NB4 (cell line): ENCODE measurements around the gene CHCHD6.

Source experiments
- DNase-seq: peaks from one replicate; pipeline ENCODE4 v3.0.0; 2010; ENCODE audit warnings: low read depth
- H3K4me3 ChIP-seq: one replicate; pipeline ENCODE4 v1.5.1; 2011; ENCODE audit warnings: mild to moderate bottlenecking, low read depth, low read length, moderate library complexity
- MYC ChIP-seq: IDR thresholded peaks from 2 replicates; pipeline ENCODE4 v1.6.1; 2011; ENCODE audit warnings: low read depth, low read length
- POLR2A ChIP-seq: IDR thresholded peaks from 2 replicates; pipeline ENCODE4 v1.6.1; 2011; ENCODE audit warnings: mild to moderate bottlenecking; ENCODE audit not compliant: insufficient read length; ENCODE audit errors: extremely low read depth
- TF ChIP-seq, protein P1 (sequence below): IDR thresholded peaks from 2 replicates; pipeline ENCODE4 v1.6.1; 2011; ENCODE audit warnings: low read depth, low read length
- TF ChIP-seq, protein P2 (sequence below): IDR thresholded peaks from one replicate; pipeline ENCODE4 v1.5.1; 2012; ENCODE audit warnings: low read depth, low read length

The CHCHD6 gene

DNA sequence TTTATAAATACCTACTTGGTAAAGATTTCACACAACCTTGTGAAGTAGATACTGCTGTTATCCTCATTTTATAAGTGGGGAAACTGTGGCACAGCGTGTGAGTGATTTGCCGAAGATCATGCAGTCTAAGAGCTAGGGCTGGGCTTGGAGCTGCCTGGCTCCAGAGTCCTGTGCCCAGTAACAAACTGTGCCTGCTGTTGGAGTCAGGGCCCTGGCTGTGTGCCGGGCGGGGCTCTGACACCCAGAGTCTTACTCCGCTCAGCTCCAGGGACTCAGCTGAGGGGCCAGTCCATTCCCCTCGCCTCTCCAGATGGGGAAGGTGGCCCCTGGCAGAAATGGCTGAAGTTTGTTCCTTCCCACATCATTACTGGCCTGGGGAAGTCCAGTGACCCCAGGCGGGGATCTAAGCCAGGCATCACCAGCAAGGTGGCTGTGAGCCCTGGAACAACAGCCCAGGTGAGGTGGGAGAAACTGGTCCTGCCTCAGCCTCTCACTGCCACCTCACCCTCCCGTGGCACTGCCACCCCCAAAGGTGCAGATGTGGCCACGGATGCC, 261.6 kb downstream of the CHCHD6 start:
- no peak for DNase-seq
- no peak overlapping the region for H3K4me3 ChIP-seq
- TF ChIP-seq, protein P1, sequence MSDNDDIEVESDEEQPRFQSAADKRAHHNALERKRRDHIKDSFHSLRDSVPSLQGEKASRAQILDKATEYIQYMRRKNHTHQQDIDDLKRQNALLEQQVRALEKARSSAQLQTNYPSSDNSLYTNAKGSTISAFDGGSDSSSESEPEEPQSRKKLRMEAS, result no peak

DNA sequence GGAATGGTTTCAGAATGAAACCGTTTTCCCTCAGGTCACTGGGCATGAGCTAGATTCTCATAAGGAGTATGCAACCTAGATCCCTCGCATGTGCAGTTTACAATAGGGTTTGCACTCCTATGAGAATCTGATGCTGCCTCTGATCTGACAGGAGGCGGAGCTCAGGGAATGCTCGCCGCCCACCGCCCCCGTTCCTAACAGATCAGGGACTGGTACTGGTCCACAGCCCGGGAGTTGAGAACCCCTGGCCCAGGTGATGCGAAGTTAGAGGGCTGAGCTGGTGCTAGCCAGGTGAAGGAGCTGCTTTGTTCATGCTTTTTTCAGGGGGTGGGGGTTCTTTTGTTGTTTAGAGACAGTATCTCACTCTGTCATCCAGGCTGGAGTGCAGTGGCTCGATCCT, 263.3 kb downstream of the CHCHD6 start:
- DNase-seq, result no peak
- TF ChIP-seq, protein P2, sequence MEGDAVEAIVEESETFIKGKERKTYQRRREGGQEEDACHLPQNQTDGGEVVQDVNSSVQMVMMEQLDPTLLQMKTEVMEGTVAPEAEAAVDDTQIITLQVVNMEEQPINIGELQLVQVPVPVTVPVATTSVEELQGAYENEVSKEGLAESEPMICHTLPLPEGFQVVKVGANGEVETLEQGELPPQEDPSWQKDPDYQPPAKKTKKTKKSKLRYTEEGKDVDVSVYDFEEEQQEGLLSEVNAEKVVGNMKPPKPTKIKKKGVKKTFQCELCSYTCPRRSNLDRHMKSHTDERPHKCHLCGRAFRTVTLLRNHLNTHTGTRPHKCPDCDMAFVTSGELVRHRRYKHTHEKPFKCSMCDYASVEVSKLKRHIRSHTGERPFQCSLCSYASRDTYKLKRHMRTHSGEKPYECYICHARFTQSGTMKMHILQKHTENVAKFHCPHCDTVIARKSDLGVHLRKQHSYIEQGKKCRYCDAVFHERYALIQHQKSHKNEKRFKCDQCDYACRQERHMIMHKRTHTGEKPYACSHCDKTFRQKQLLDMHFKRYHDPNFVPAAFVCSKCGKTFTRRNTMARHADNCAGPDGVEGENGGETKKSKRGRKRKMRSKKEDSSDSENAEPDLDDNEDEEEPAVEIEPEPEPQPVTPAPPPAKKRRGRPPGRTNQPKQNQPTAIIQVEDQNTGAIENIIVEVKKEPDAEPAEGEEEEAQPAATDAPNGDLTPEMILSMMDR, result no peak
- TF ChIP-seq, protein P1, result no peak
- TF ChIP-seq MYC (no peak), POLR2A (no peak)
- H3K4me3 ChIP-seq, result no peak overlapping the region

DNA sequence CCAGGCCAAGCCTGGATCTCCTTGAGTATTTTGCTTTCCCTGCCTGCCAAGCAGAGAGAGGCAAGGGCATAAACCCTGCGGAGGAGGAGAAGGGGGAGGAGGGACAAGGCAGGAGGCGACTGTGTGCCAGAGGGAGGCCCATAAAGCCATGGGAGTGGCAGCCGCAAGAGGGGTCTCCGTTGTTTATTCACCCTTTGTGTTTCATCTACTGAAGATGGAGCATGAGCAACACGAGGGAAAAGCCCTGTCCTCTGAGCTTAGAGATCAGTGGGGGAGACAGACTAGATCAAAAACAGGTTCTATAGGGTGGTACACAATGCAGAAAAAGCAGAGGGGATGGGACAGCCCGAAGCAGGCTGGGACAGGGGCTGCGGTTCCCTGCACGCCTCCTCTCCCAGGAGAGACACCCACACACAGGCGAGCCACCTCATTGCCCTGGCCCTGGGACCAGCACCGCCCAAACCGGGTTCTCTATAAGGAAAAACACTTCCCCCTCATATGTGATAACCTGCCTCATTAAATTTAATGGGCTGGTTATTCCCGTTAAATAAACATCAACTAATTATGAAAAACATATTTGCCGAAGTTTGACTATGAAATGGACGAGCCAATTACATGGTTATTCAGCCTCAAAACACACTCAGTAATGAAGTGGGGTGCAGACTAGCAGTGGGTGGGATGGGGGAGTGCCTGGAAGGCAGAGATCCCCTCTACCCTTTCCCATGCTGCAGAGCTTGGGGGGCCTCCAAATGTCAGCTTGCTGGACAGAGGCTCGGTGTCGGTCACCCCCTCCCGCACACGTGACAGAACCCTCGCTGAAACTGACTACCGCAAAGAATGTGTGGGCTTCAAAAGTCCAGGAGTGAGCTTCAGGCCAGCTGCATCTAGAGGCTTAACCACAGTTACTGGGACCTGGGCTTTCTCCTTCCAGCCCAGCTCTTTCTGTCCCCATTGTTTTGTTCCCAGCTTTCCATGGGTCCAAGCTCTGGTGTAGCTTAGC, 264.7 kb downstream of the CHCHD6 start:
- no peak for DNase-seq
- TF ChIP-seq, protein P1, result no peak
- TF ChIP-seq MYC (no peak), POLR2A (no peak)
- TF ChIP-seq, protein P2, result no peak
- no peak overlapping the region for H3K4me3 ChIP-seq

DNA sequence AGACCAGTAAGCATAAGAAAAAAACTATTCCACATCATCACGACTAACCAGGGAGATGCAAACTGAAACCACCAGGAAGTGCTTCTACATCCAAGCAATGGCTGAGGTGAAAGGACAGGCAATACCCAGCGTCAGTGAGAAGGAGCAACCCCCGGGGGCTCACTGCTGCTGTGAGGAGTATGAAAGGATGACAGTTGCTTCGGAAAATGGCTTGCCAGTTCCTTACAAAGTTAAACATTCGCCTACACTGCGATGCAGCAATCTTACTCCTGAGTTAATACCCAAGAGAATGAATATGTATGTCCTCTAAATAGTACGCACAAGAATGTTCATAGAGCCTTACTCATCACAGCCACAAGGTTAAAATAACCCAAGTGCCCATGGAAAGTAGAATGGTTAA, 265.5 kb downstream of the CHCHD6 start:
- no peak overlapping the region for H3K4me3 ChIP-seq
- DNase-seq, result no peak
- TF ChIP-seq MYC (no peak), POLR2A (no peak)
- TF ChIP-seq, protein P2, result no peak
- TF ChIP-seq, protein P1, result no peak

DNA sequence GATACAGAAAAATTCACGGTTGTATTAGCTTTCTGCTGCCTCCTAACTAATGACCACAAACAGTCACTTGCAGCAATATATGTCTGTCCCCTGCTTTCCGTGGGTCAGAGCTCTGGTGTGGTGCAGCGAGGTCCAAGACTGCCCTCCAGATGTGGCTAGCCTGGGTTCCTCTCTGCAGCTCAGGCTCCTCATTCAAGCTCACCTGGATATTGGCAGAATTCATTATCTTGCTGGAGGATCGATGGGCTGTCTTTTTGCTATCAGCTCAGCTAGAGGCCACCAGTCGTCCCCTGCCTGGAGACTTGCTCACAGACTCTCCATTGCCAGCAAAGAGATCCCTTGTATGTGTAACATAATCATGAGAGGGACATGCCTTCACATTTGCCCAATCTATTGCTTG, 266.1 kb downstream of the CHCHD6 start:
- no peak overlapping the region for H3K4me3 ChIP-seq
- no peak for TF ChIP-seq POLR2A
- TF ChIP-seq, protein P1, result no peak
- TF ChIP-seq, protein P2, result no peak
- no peak for TF ChIP-seq MYC
- DNase-seq, result no peak

DNA sequence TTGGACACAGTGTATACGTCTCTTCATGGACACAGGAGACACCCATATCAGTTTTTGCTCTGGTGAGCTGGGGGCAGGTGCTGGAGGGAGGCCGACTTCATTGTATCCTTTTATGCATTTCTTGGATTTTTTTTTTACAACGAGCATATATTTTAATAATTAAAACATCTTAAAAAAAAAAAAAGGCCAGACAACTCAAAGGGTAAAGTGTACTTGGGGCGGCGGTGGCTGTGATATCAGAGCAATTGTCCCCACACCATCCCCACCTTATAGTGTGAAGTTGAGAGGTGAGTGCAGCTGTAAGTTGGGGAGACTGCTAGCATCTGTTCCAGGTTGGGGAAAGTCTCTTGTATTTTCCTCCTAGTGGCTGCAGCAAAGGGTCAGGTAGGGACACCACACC, 266.9 kb downstream of the CHCHD6 start:
- no peak overlapping the region for H3K4me3 ChIP-seq
- TF ChIP-seq MYC (no peak), POLR2A (no peak)
- no peak for DNase-seq
